ENCODE results near the gene HOXA9. TPM values are rescaled to one million over a fixed set of nuclear protein-coding genes. Genes with fewer than 3 reads are reported as not detected.

The HOXA9 gene
- total and polyA plus RNA-seq, 10 of the 15 experiments (the other 5 are each of a cell fraction or from before 2014, with no cell fraction given), result not detected

GRCh38 chr7:27126596-27127327 is 38.6 kb downstream of the HOXA9 start:
- intact Hi-C loops (cut with micrococcal nuclease; ENCODE audit: unreplicated experiment) (no loop called here), in situ Hi-C loops (cut with MboI) (no loop called here)
- DNase-seq (ENCODE audit: low read depth, low spot score), result no peak
- Histone ChIP-seq H3K27me3 (replicated peaks in 1 of 2; ENCODE audit: control insufficient read depth in 2 of 2, insufficient read depth in 2 of 2, low read length in 1 of 2) (peaks cover 0 to 2% of the 10 kb centered on the region in 2 experiments; a peak in 3 of 4 replicates), H2AFZ (ENCODE audit: control insufficient read depth, low read depth, low read length) (no peak overlapping the region), H3K9me3 (replicated peaks; ENCODE audit: control insufficient read depth, insufficient read depth, low read length) (no peaks in the 10 kb centered on the region; the same call in 2 of the 3 replicates), H3K36me3 (ENCODE audit: control insufficient read depth in 2 of 2, insufficient read depth in 2 of 2, low read length in 1 of 2) (no peaks in the 10 kb centered on the region), H3K4me3 (no peak overlapping the region), H3K27ac (ENCODE audit: control insufficient read depth, insufficient read depth) (no peak overlapping the region), H3K4me2 (ENCODE audit: control insufficient read depth, insufficient read depth) (no peak overlapping the region), H3K9ac (ENCODE audit: control insufficient read depth, insufficient read depth, low read length) (no peak overlapping the region), H3K4me1 (ENCODE audit: control insufficient read depth, insufficient read depth, low read length) (no peaks in the 10 kb centered on the region), H3K79me2 (ENCODE audit: control insufficient read depth, insufficient read depth, low read length) (no peaks in the 10 kb centered on the region), H4K20me1 (ENCODE audit: control insufficient read depth, insufficient read depth) (no peaks in the 10 kb centered on the region)
- no TSS peak for BruUV-seq (replicated peaks)
- ATAC-seq, result no peak
- ChIA-PET POLR2A (no interaction called here), RAD21 (ENCODE audit: unreplicated experiment) (no interaction called here), CTCF (interaction anchor here (0.6 to 0.7 kb wide), 2 partner anchors 80 to 444 kb away, joined by 3 read pairs; no protein-coding TSS in a partner anchor), SMC1A (ENCODE audit: uncharacterized antibody, unreplicated experiment) (no interaction called here)
- no peak for FAIRE-seq
- 2% methylated on average over 3 of the region's 3 CpGs for WGBS (ENCODE audit: insufficient coverage, insufficient replicate concordance, low lambda C conversion rate, missing lambda C conversion rate)
- TF ChIP-seq SREBF1 (IDR thresholded peaks at IDR 0.05; ENCODE audit: low read length), result no peak
- TF ChIP-seq SP1 (IDR thresholded peaks at IDR 0.05; ENCODE audit: low read depth, low read length), result no peak
- TF ChIP-seq STAT3 (IDR thresholded peaks at IDR 0.05; ENCODE audit: low read depth, low read length), result no peak
- no peak for TF ChIP-seq RCOR1 (conservative IDR thresholded peaks at IDR 0.05; ENCODE audit: low read depth, low read length)
- TF ChIP-seq ZNF384 (IDR thresholded peaks at IDR 0.05; ENCODE audit: borderline replicate concordance, low read depth, low read length), result no peak
- no peak for TF ChIP-seq NFYB (IDR thresholded peaks at IDR 0.05; ENCODE audit: insufficient read depth, low read depth, low read length)
- no peak for TF ChIP-seq ZZZ3 (IDR thresholded peaks at IDR 0.05; ENCODE audit: control insufficient read depth, insufficient read length, low read depth)
- TF ChIP-seq ETV6 (conservative IDR thresholded peaks at IDR 0.05 in 1 of 2, IDR thresholded peaks at IDR 0.05 in 1 of 2; ENCODE audit: borderline replicate concordance in 1 of 2, low read depth in 1 of 2), result no peak
- TF ChIP-seq ZNF274 (IDR thresholded peaks at IDR 0.05; ENCODE audit: insufficient read depth, insufficient read length), result no peak

Measured in GM12878 (cell line).